HG03342 (cell line): ENCODE measurements around the gene STX8.
"Not testable (repeated sequence)": the region's sequence is repeated elsewhere in the genome, so short reads cannot be mapped to it uniquely, and the experiment has no call there.

Experiments
- ATAC-seq: cut with Tn5 transposase; IDR thresholded peaks from one replicate; pipeline ENCODE4 v1.9.1; 2021; ENCODE audit warnings: mild to moderate bottlenecking, moderate library complexity; ENCODE audit not compliant: unreplicated experiment

STX8 gene

DNA sequence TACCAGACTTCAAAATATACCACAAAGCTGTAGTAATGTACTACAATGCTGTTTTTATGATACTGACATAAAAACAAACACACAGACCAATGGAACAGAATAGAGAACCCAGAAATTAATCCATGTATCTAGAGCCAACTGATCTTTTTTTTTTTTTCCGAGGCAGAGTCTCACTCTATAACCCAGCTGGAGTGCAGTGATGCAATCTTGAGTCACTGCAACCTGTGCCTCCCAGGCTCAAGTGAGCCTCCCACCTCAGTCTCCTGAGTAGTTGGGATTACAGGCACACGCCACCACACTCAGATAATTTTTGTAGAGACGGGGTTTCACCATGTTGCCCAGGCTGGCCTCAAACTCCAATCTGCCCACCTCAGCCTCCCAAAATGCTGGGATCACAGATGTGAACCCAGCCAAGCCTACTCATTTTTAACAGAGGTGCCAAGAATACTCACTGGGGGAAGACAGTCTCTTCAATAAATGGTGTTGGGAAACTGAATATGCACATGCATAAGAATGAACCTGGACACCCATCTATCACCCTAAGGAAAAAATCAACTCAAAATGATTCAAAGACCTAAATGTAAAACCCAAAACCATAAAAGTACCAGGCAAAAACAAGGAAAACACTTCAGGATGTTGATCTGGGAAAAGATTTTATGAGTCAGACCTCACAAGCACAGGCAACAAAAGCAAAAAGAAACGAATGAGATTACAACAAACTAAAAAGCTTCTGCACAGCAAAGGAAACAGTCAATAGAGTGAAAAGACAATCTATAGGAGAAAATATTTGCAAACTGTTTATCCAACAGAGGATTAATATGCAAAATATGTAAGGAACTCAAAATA is 63.1 kb downstream of the STX8 start:
- no peak for ATAC-seq

DNA sequence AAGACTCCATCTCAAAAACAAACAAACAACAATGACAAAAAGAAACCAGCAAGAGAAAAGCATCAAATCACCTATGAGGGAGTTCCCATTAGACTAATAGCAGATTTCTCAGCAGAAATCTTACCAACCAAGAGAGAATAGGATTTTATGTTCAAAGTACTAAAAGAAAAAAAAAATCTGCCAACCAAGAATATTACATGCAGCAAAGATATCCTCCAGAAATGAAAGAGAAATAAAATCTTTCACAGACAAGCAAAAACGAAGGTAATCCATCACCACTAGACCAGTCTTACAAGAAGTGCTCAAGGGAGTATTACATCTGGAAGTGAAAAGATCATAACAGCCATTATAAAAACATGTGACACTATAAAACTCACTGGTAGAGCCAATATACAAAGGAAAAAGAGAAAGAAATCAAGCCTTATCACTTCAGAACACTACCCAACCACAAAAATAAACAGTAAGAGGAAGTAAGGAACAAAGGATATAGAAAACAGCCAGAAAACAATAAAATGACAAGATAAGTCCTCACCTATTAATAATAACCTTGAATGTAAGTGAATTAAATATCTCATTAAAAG is 66.3 kb downstream of the STX8 start:
- no peak for ATAC-seq

DNA sequence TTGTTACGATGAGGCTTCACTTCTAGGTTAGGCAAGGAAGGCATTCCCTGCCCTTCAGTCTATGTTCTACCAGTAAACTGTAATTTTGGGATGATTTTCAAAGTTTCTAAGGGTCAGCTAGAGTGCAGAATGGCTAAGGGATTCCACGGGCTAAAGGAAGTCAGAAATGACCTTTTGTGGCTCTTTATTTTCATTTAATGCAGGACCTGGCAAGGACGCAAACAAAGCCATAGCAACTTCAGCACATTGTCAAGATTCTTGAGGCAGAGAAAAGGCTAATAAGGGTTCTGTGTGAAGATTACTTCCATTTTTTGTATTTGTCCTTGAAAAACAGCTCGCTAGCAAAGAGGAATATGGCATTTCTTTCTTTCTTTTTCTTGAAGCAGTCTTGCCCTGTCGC is 76.6 kb downstream of the STX8 start:
- no peak for ATAC-seq

DNA sequence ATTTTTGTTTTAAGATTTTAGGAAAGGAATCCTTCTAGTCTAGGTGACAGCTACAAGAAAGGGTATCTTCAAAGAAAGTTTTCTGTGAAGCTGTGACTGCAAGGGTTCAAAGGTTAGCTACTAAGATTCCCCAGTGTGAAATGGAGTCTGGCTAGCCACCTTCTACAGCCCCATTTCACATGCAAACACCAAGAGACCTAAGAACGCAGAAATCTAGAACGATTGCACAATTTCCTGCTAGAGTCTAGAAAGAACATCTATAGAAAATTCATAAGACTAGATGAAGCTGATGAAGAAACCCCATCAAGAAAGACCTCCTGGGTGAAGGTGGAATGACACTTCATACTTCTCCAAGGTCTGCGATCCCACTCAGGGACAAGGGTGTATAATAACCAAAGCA is 77.1 kb downstream of the STX8 start:
- ATAC-seq: no peak

DNA sequence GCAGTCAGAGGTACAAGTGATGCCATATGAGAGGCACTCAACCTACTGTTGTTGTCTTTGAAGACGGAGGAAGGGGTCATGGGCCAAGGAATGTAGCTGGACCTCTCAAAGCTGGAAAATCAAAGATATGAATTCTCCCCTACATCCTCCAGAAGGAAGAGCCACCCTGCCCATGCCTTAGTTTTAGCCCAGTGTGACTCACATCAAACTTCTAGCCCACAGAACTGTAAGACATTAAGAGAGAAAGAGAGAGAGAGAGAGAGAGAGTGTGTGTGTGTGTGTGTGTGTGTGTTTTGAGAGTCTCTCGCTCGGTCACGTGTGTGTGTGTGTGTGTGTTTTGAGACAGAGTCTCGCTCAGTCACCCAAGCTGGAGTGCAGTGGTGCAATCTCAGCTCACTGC is 87.1 kb downstream of the STX8 start:
- ATAC-seq: no peak

DNA sequence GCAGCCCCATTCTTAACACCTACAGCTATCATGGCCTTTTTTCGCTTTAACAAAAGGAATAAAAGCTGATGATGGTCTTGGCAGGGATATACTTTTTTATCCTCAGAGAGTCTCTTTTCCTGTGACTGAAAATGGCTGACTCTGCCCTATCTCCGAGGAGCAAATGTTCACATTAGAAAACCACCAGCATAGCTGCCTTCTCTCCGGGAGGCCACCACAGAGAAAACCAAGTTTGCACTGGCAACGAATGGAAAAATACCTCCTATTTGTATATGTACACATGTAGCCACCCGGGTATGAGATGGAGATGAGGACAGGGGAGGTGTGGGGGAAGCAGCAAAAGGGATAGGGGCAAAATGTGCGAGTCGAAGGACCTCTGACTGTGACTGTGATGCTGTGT is 88.2 kb downstream of the STX8 start:
- ATAC-seq: no peak

DNA sequence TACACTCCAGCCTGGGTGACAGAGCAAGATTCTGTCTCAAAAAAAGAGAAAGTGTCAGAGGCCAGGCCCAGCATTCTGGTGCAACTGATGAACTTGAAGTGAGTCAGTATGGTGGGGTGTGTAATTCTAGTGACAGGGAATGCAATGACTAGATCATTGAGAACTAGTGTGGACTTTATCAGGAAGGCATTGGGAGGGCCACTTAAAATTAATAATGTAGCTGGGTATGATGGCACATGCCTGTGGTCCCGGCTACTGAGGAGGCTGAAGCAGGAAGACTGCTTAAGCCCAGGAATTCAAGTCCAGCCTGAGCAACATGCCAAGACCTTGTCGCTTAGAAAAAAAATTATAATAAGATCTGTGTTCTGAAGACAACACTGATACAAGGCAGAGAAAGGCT is 90.8 kb downstream of the STX8 start:
- no peak for ATAC-seq

DNA sequence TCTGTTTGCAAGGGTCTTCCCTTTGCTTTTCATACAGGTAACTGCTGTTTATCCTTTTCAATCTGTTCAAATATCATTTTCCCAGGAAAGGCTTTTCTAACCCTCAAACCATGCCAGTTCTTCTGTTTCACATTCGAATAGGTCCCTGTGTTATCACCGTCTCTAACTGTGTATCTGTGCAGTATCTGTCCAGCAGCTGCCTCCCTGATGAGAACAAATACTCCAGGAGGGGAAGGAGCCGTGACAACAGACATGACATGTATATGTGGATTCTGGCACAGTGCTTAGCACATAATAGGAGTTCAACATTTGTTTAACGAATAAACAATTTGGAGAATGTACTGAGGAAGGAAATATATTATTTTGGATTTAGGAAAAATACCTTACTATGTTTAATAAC is 95.7 kb downstream of the STX8 start:
- no peak for ATAC-seq

DNA sequence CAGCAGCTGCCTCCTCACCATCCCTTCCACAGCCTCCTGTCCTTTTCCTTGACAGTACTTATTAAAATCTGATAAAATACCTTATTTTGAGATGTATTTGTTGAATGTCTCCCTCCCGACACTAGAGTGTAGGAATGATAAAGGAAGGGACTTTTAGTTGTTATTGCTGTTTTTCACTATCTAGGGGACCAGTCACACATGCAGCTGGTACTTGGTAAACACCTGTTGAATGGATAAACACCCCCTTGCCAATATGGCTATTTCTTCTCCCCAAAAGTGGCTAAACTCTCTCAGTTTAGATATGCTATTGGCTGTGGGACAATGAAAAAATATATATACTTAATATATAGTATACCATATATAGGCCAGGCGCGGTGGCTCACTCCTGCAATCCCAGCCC is 96.7 kb downstream of the STX8 start:
- no peak for ATAC-seq

DNA sequence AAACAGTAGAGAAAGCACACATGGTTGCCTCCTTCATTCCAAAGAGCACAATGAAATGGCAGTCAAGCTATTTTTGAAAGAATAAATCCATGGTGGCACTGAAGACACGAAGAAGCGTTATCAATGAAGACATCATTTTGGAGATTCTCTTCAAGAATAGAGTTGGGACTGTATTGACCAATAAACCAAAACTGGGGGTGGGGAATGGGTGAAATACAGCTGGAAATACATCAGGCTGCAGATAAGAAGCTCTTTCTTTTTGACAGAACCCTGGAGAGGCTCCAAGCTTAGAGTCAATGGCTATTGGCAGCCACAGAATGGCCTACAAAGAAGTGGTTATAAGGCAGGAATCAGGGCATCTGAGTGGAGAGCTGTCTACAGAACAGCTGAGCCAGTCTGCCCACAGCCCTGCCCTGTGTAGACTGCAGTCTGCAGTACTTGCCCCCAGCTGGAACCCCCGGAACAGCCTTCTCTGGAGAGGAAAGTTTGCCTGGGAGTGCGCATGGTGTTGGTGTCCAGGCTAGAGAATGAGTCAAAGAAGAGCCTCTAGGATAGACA is 100.4 kb downstream of the STX8 start:
- no peak for ATAC-seq

DNA sequence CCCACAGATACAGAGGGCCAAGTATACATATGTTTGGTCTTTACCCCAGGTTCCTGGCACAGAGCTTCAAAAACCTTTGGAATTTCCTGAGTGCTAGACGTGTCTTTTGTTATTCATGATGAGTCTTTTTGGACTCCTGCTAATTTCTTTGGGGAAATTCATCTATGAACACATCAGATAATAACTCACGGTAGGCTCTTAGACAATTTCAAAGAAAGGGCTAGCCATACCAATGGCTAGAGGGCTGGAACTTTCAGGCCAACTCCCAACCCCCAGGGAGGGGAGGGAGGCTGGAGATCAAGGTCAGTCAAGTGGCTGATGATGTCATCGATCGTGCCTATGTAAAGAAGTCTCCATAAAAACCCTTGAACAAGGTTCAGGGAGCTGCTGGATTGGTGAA is 101.9 kb downstream of the STX8 start:
- no peak for ATAC-seq

DNA sequence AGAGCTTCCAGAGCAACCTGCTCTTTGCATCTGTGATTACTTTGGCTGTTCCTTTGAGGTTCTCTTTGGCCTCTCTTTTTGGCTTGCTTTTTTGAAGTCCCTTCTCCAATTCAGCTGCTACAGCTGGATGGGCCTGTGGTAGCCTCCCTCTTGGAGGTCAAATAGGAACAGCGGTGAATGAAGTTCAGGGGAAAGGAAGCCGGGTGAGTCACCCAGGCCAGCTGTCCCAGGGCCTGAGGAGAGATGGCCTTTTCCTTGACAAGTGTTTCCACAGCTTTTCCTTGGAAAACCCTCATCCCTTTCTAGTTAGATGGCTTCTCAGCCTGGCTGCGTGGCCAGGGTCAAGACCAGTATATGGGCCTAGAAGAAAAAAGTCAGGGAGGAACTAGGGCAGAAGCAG is 103.1 kb downstream of the STX8 start:
- no peak for ATAC-seq

DNA sequence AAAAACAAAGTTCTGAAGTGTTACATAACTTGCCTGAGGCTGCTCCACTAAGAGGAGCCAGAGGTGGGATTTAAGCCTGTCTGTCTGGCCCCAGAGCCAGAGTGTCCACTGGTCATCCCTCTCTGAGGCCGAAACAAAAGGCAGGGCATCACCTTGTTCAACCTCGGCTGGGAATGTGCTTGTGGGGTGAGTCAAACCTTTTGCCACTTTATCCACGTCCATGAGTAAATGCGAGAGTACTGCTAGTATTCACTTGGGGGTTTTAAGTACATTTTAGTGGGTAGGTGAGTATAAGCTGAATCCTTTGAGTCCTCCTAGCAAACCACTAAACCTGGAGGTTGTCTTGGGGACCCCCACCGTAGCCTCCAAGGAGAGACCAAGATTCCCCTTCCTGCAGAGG is 103.5 kb downstream of the STX8 start:
- ATAC-seq: no peak

DNA sequence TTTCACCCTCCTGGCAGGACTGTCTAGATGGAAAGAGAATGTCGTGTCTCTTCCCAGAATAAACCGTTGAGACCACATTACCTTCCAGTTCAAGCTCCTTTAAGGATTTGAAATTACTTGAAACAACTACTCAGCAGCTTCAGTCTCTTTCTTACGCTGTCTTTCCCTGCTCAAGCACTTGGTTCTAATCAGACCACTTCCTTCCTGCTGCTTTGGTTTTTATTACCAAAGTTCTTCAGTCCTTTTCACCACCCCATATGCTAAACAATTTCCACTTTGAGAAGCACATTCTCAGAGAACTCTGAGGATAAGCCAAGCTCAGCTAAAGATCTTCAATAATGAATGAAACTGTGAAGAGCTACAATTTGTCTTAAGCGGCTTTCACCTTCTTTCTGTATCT is 105.4 kb downstream of the STX8 start:
- no peak for ATAC-seq

DNA sequence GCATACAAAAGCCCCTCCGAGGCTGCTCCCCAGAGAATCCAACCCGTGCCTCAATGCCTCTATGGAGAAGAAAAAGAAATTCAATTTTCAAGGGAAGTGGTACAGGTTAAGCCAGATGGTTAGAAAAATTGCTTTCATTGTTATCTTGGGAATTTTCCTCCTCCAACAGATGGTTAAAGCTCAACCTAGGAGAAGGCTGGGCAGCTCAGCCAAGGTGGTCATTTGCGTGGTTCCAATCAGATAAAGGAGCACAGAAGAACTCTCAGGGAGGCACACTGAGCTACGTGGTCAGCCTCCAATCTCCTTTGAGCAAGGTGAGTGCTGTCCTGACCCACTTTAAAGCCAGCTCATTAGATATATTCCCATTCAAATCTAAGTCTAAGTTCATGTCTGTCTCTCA is 106.7 kb downstream of the STX8 start:
- no peak for ATAC-seq

DNA sequence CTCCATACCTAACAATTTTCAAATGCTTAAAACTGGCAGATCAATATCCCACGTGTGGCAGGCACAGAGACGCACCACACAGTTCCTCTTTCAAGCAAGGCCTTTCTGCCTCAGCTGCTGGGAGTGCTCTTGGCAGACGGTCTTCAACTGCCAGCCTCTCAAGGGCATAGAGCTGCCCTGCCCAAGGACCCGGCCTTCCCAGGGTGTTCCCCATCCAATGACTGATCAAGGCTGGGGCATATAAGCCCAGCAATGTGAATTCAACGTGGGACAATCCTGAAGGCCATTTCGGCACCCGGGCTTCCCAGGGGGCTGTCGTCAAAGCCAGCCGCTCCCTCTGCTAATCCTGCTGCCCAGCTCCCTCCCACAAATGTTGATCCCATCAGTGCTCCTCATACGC is 107.1 kb downstream of the STX8 start:
- ATAC-seq: no peak

DNA sequence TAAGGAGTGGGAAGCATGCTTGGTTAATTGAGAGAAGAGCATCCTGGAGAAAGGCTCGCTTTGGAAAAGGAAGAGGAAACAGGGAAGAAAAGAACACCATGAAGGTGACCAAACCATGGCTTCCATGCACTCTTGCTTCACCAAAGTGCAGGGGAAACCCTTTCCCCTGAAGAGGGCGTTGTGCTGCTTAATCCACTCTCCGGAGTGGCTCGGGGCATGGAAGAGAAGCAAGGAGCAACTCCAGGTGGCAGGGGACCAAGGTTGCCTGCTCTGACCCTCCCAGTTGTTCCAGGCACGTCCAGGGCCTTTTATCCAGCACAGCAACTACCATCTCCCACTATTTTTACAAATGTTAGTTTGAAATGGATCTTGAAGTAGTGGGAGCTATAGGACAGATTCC is 108.1 kb downstream of the STX8 start:
- ATAC-seq: no peak

DNA sequence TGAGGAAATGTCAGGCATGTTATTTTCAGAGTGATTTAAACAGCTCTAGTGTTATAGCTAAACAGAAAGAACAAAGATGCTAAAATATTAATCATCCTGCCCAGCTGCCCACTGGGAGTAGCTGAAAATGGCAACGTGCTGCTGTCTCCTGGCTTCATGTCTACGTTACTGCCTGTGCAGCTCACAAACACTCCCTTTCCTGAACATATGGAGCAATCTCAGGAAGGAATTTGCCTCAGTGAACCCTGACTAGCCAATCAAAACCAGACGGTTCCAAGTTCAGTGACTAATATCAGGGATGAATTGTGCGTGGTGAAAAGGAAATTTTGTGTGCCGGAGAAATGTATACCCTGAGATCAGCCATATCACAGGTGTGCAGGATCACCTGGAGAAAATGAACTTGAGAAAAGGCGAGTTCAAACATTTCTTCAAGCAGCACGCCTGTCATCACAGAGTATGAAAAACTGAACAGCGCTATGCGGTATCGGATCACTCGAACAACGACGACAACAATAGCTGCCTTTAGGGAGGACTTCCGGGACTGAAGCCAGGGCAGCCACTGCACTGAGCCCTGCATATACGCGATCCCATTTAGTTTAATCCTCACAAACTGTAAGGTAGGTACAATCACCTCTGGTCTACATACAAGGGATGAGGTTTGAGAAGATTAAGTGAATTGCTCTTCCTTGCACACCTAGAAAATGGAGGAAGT is 110.3 kb downstream of the STX8 start:
- no peak for ATAC-seq

DNA sequence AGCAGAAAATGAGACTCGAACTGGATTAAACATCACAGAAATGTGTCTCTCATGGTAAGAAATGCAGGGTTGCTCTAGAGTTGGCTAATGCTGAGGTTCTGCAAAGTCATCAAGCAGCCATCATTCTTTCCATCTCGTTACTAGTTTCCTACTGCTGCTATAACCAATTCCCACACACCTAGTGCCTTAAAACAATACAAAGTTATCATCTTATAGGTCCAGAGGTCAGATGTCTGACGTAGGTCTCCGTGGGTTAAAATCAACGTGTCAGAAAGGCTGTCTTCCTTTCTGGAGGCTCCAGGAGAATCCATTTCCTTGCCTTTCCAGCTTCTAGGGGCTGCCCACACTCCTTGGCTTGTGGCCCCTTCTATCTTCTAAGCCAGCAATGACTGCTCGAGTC is 118.6 kb downstream of the STX8 start:
- ATAC-seq: no peak

DNA sequence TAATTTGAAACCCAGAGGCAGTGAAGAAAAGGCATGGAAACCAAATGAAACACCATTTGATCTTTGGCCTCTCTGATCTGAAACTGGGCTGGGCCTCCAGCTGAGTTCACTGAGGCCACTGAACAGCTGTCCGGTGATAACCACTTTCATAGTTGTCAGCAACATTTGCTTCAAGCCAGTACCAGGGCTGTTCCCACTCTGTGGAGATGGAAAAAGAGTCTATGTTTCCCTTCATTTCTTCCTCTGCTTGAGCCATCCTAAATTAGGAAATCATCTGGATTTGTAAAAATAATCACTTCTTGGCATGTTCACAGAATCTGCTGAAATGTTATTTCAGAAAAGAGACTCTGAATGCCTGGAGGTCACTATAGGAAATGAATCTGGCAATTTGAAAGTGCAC is 119.3 kb downstream of the STX8 start:
- ATAC-seq: no peak

DNA sequence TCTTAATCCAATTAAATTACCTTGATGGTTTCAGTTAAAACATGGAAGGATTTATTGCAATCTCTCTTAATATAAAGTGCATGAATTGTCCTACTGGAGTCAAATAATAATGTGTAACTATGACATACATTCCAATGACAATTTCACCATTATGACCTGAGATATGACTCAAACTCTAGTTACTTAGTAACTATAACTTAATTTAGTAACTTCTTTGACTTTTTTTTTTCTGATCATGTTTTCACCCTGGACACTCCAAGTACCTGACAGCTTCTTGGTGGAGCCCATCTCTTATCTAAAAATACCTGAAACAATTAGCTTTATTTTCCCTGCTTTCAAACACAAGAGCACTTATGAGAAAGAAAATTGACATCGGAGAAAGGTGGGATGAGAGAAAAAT is 123.7 kb downstream of the STX8 start:
- no peak for ATAC-seq

DNA sequence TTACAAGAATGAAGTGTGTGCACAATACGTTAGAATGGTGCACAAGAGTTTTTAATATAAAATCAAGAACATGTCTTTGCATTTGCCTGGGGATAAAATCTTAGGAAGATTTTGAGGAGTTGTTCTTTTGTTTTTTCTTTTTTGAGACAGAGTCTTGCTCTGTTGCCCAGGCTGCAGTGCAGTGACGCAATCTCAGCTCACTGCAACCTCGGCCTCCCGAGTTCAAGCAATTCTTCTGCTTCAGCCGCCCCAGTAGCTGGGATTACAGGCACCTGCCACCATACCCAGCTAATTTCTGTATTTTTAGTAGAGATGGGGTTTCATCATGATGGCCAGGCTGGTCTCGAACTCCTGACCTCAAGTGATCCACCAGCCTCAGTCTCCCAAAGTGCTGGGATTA is 128.3 kb downstream of the STX8 start:
- ATAC-seq: not testable (repeated sequence)
